8988T (cell line): ENCODE measurements around the gene MC4R.
"Not testable (repeated sequence)": the region's sequence is repeated elsewhere in the genome, so short reads cannot be mapped to it uniquely, and the experiment has no call there.

Experiments
- DNase-seq: peaks from one replicate; pipeline ENCODE4 v3.0.0; 2011

MC4R gene

GRCh38 chr18:60372596-60372995 is at the start of gene MC4R:
TSS of gene MC4R (minus strand) at chr18:60372775. CDS start at chr18:60372349, 426 bp downstream.
- no peak for DNase-seq

GRCh38 chr18:60422306-60422705 is 49.7 kb upstream of the MC4R start:
- DNase-seq, result not testable (repeated sequence)

- no peak for DNase-seq
Observed at GRCh38 chr18:60421356-60422118, 49.0 kb upstream of the MC4R start.

- DNase-seq, result no peak
Observed at GRCh38 chr18:60417946-60418345, 45.4 kb upstream of the MC4R start.

- DNase-seq, result no peak
Observed at GRCh38 chr18:60413944-60414547, 41.5 kb upstream of the MC4R start.

DNA sequence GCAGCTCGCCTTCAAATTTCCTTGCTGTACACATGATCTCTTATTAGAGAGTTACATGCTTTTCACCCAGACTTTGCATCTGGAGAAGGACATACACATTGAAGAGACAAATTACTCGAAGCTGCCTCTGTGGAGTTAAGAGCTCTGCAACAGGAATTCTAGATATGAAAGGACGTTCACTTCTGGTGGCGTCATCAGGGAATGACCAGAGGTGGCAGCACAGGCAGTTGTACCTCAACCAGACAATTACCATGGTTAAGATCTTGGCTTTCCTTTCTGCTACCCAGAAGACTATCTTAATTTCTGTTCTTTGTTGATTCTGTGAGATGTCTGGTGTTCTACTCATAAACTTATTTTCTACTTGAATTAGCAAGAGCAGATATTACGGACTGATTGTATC is 39.1 kb upstream of the MC4R start:
- no peak for DNase-seq

DNA sequence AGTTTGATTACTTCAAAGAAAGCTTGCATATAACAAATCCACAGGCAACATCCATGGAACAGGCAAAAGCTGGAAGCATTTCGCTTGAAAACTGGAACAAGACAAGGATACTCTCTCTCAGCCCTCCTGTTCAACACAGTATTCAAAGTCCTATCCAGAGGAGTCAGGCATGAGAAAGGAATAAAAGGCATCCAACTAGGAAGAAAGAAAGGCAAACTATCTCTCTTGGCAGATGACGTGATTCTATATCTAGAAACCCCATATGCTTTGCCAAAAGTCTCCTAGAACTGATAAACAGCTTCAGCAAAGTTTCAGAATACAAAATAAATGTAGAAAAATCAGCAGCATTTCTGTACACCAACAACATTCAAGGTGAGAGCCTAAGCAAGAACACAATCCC is 34.1 kb upstream of the MC4R start:
- DNase-seq, result no peak

DNA sequence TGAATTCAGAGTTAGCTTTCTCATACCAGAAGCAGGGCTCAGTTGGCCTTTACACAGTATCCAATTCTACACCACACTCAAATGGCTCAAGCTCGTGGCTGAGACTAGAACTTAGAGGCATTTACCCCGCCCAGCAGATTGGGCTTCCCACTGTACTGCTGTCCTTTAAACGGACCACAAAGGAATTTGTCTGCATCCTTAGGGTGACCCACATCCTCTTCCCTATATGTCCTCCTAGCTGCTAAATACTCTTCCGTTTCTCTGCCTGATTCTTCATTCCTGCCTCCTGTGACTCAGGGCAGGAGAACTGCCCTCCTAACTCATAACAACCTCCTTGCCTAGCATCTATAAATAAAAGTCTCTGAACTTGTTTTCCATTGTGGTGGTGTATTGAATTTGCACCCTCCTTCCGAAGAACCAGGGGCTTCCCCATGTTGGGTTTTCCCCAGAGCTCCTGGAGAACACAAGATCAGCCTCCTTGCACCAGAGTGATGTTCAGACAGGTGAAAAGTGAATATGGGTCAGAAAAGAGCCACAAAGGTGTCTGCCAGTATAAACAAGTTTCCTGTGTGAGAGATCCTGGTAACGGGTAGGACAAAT is 32.0 kb upstream of the MC4R start:
- no peak for DNase-seq

GRCh38 chr18:60401346-60401745 is 28.8 kb upstream of the MC4R start:
- DNase-seq, result no peak

DNA sequence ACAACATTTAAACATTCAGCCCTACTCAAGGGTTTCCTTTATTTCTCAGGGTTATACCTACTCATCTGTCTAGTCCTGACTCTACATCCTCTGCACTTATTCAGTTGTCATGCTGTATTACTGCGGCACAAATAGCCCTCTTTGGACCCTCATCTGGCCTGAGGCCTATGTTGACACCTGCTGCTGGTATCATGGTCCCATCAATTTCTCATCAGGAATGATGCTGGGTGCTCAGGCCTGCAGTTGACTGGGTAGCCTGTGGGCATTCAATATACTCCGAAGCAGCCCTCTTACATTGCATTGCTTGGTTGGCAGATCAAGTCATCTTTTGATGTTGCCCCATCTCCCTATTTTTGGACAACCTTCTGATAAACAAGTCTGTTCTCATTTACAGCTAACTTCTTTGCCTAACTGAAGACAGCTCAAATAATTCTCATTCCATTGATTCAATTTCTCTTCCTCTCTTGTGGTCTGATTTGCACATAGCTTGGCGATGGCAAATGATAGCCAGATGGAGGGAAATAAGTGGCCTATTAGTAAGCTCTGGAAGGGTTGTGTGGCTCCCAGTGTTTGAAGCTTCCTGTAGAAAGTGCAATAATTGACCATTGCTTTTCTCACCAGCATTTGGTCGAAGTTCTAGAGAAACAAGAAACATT is 19.1 kb upstream of the MC4R start:
- DNase-seq, result no peak

DNA sequence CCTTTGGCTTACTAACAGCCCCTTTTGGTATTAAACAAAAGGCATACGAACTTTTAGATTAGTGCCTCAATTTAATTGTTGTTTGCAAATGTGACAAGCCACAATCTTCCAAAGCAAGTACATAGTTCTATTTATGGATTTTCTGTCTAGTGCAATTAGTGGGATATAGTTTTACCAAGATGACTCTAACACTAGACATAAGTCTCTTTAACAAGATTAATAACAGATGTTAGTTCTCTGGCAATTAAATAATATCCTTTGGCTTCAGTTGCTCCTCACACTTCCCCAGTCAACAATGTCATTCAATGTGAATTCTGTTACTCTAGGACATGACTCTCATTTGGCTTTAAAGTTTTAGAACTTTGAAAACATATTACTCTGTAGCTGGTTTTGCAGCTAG is 16.7 kb upstream of the MC4R start:
- DNase-seq, result no peak

- no peak for DNase-seq
Observed at GRCh38 chr18:60385693-60386092, 13.1 kb upstream of the MC4R start.

GRCh38 chr18:60383893-60384292 is 11.3 kb upstream of the MC4R start:
- no peak for DNase-seq

DNA sequence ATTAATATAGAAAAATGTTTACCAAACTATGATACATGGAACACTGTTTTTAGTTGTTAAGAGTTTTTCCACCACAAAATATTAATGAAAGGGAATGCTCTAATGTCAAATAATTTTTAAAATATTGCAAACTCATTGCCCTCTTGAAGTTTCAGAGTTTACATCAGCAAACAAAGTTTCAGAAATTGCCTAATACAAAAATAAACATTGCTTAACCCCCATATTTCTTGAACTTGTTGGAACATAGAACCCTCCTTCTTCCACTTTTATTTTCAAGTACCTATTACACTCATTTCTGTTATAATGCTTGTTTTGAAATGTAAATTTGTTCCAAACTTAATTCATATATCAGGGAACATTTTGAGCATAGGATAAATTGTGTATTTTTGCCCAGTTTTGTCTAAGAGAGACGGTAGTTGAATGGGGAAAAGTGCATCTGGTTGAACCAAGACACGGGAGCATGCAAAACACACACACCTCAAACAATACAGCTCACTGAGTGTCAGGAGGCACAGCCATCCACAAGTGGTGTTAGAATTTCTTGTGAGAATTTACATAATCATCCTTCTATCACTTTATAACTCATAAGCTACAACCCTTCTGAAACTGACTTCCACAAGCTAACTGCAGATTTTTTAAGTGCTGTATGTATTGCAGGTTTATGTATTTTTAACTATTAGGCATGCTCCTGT is 5.3 kb upstream of the MC4R start:
- no peak for DNase-seq

DNA sequence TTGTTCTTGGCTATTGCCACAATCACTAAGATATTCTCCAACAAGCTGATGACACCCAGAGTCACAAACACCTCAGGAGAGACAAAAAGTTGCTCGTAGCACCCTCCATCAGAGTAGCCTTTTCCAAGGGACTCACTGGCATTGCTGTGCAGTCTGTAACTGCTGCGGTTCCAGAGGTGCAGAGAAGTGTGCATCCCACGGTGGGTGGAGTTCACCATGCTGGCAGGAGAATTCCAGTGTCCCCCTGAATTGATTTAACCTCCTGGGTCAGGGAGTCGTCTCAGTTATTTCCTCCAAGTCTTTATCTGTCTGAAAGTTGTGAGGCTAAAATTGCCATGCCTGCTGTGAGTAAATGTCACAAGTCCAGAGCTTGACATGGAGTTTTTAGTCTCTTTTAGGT is 443 bp downstream of the MC4R start:
- DNase-seq, result no peak

DNA sequence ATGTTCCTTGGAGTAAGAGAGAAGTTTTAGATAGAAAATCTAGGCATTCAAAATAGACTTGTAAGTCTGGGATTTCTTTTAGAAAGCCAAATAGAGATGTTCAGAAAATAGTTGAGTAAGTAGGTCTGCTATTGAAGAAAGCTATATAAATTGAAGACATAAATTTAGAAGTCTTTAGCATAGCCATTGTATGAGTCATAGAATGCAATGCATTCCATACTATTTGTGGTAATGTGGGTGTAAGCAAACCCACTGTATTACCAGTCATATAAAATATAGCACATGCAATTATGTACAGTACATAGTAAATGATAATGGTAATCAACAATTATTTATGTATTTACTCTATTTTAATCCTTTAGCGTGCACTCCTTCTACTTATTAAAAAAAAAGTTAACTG is 14.1 kb downstream of the MC4R start:
- DNase-seq, result no peak

- no peak for DNase-seq
Observed at GRCh38 chr18:60350941-60351340, 21.6 kb downstream of the MC4R start.

DNA sequence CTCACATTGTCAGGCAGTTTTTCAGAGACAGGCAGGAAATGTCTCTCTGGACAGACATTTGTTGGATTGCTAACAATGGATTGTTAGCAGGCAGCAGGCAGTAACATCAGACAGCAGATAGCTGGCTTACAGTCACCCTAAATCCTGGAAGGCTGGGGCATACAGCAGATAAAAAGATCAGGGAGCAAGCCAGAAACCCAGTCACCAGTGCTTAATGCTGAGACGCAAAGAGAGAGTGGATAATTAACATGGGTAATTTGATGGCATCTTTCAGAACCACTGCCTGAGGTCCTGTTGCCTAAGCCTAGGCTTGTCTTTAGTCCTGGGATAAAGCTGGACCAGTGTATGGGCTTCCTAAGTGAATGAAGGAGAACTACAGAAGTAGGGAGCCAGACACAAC is 22.4 kb downstream of the MC4R start:
- DNase-seq, result no peak

GRCh38 chr18:60347526-60348045 is 25.0 kb downstream of the MC4R start:
- DNase-seq, result no peak

- no peak for DNase-seq
Observed at GRCh38 chr18:60339018-60339417, 33.6 kb downstream of the MC4R start.

DNA sequence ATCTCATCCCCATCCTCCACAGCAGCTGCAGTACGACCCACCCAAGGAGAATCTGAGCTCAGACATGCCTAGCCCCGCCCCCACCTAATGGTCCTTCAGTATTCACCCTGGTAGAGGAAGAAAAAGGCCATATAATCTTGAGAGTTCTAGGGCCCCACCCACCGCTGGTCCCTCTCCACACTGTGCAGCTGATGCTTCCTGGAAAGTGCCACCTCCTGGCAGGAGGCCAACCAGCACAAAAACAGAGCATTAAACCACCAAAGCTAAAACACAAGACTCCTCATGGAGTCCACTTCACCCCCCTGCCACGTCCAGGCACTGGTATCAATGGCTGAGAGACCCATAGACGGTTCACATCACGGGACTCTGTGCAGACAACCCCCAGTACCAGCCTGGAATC is 40.7 kb downstream of the MC4R start:
- no peak for DNase-seq

DNA sequence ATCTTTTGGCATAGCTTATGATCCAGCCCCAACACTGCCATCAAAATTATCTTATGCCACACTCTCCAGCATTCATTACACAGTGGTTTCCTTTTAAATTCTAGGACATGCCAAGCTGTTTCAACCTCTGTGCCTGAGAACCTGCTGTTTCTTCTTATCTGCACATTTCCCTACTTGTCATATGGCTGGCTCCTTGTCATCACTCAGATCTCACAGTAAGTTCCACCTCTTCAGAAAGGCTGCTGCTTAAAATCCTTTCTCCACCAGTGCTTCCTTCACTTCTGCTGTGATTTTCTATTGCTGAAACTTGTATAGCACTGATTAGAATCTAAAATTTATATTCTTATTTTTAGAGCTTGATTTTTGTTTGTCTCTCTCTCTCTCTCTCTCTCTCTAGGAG is 43.4 kb downstream of the MC4R start:
- no peak for DNase-seq

DNA sequence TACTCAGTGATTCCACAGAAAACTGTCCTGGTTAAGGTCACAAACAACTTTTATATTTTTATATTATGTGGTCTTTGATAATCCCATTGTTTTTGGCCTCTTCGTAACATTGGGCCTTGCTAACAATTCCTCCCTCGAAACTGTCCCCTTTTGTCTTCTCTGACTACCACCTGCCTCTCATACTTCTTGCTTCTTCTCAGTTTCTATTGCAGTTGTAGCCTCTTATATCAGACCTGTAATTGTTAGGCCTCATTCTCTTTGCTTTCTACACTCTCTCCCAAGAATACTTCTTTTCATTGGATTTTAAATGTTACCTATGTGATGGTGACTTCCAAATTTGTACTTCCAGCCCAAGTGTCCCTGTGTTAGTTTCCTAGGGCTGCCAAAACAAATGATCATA is 44.7 kb downstream of the MC4R start:
- no peak for DNase-seq
